Neural cell (in vitro differentiated cells): Measurements from ENCODE around the gene NR2F6. TPM values are rescaled to one million over a fixed set of nuclear protein-coding genes. Genes with fewer than 3 reads are reported as not detected.

Experiments
- H2AFZ ChIP-seq: fragments of 200-600, 300-800 bp; sonication (generic), shearing (Covaris generic); 2 replicates; pipeline ENCODE4 v1.6.0; 2014; ENCODE audit warnings: low read depth, mild to moderate bottlenecking, antibody characterized with exemption, low read length, moderate library complexity
- H3F3A ChIP-seq: fragments of 200-600 bp; shearing (Covaris generic); 2 replicates; pipeline ENCODE4 v1.6.1; 2016; ENCODE audit warnings: mild to moderate bottlenecking, moderate library complexity, mixed read lengths, antibody characterized with exemption, low read length; ENCODE audit not compliant: insufficient read depth, poor library complexity, severe bottlenecking
- H3K27ac ChIP-seq: fragments of 200-600, 300-800 bp; sonication (generic), shearing (Covaris generic); 2 replicates; pipeline ENCODE4 v1.5.1; 2014; ENCODE audit warnings: mild to moderate bottlenecking, low read length, moderate library complexity
- H3K27me3 ChIP-seq: fragments of 300-800, 200-600 bp; sonication (generic), shearing (Covaris generic); 2 replicates; pipeline ENCODE4 v1.6.0; 2014; ENCODE audit warnings: mild to moderate bottlenecking, low read depth, low read length, moderate library complexity; ENCODE audit not compliant: insufficient read depth
- H3K36me3 ChIP-seq: fragments of 300-800, 200-600 bp; sonication (generic), shearing (Covaris generic); 2 replicates; pipeline ENCODE4 v1.5.1; 2014; ENCODE audit warnings: mild to moderate bottlenecking, antibody characterized with exemption, low read length, moderate library complexity; ENCODE audit not compliant: insufficient read depth
- H3K4me2 ChIP-seq: fragments of 300-800, 200-600 bp; sonication (generic), shearing (Covaris generic); 2 replicates; pipeline ENCODE4 v1.6.0; 2014; ENCODE audit warnings: mild to moderate bottlenecking, low read length
- H3K4me3 ChIP-seq: fragments of 300-800, 200-600 bp; sonication (generic), shearing (Covaris generic); 2 replicates; pipeline ENCODE4 v1.5.1; 2014; ENCODE audit warnings: mild to moderate bottlenecking, low read length, moderate library complexity
- H3K79me2 ChIP-seq: fragments of 200-600 bp; shearing (Covaris generic); replicated peaks from 2 replicates; pipeline ENCODE4 v1.6.0; 2014; ENCODE audit warnings: mild to moderate bottlenecking, low read length, moderate library complexity; ENCODE audit not compliant: insufficient read depth
- H3K9ac ChIP-seq: fragments of 300-800, 200-600 bp; sonication (generic), shearing (Covaris generic); 2 replicates; pipeline ENCODE4 v1.6.1; 2016; ENCODE audit warnings: mild to moderate bottlenecking, low read length, mixed read lengths
- H3K9me2 ChIP-seq: fragments of 200-600 bp; shearing (Covaris generic); 2 replicates; pipeline ENCODE4 v1.6.1; 2016; ENCODE audit warnings: mild to moderate bottlenecking, low read length, mixed read lengths; ENCODE audit not compliant: insufficient read depth
- H3K9me3 ChIP-seq: fragments of 200-600, 300-800 bp; sonication (generic), shearing (Covaris generic); 2 replicates; pipeline ENCODE4 v1.6.1; 2016; ENCODE audit warnings: mild to moderate bottlenecking, mixed run types, low read length, moderate library complexity, mixed read lengths
- H4K20me1 ChIP-seq: fragments of 200-600 bp; shearing (Covaris generic); 2 replicates; pipeline ENCODE4 v1.6.1; 2016; ENCODE audit warnings: mild to moderate bottlenecking, mixed run types; ENCODE audit not compliant: insufficient read depth
- EP300 ChIP-seq: fragments of 450-650 bp; conservative IDR thresholded peaks from 2 replicates; pipeline ENCODE4 v1.6.1; 2014; ENCODE audit warnings: antibody characterized with exemption, mild to moderate bottlenecking, moderate library complexity; ENCODE audit not compliant: poor library complexity, severe bottlenecking
- EZH2 ChIP-seq: fragments of 200-600, 300-800 bp; shearing (Covaris generic), sonication (generic); IDR thresholded peaks from 2 replicates; pipeline ENCODE4 v1.6.1; 2014; ENCODE audit warnings: antibody characterized with exemption, low read length, borderline replicate concordance, mild to moderate bottlenecking; ENCODE audit not compliant: insufficient read depth, poor library complexity, severe bottlenecking
- MXI1 ChIP-seq: fragments of 450-650 bp; conservative IDR thresholded peaks from 2 replicates; pipeline ENCODE4 v1.6.1; 2014; ENCODE audit warnings: antibody characterized with exemption, mild to moderate bottlenecking; ENCODE audit not compliant: poor library complexity, severe bottlenecking
- POLR2AphosphoS5 ChIP-seq: IDR thresholded peaks from 2 replicates; pipeline ENCODE4 v1.6.1; 2012
- RAD21 ChIP-seq: fragments of 450-650 bp; conservative IDR thresholded peaks from 2 replicates; pipeline ENCODE4 v1.6.1; 2014; ENCODE audit warnings: antibody characterized with exemption, mild to moderate bottlenecking, moderate library complexity
- SMC3 ChIP-seq: fragments of 450-650 bp; conservative IDR thresholded peaks from 2 replicates; pipeline ENCODE4 v1.6.1; 2014; ENCODE audit warnings: antibody characterized with exemption, mild to moderate bottlenecking, moderate library complexity; ENCODE audit not compliant: poor library complexity
- TAF1 ChIP-seq: IDR thresholded peaks from 2 replicates; pipeline ENCODE4 v1.6.1; 2012; ENCODE audit warnings: low read depth
- polyA plus RNA-seq: library from polyadenylated mRNA; depleted of rRNA; stranded (reverse); fragments of >200 nt; gene quantifications from 2 replicates; pipeline ENCODE4 v1.2.3, GENCODE V29; 2014
- TF ChIP-seq, protein P1 (sequence below): fragments of 450-650 bp; IDR thresholded peaks from 2 replicates; pipeline ENCODE4 v1.5.1; 2014; ENCODE audit warnings: antibody characterized with exemption, mild to moderate bottlenecking, moderate library complexity; ENCODE audit not compliant: poor library complexity, severe bottlenecking
- TF ChIP-seq, protein P2 (sequence below): IDR thresholded peaks from 2 replicates; pipeline ENCODE4 v1.6.1; 2012; ENCODE audit warnings: borderline replicate concordance

The NR2F6 gene
- polyA plus RNA-seq, 1 donor from 2014 or later = 26.9 TPM

DNA sequence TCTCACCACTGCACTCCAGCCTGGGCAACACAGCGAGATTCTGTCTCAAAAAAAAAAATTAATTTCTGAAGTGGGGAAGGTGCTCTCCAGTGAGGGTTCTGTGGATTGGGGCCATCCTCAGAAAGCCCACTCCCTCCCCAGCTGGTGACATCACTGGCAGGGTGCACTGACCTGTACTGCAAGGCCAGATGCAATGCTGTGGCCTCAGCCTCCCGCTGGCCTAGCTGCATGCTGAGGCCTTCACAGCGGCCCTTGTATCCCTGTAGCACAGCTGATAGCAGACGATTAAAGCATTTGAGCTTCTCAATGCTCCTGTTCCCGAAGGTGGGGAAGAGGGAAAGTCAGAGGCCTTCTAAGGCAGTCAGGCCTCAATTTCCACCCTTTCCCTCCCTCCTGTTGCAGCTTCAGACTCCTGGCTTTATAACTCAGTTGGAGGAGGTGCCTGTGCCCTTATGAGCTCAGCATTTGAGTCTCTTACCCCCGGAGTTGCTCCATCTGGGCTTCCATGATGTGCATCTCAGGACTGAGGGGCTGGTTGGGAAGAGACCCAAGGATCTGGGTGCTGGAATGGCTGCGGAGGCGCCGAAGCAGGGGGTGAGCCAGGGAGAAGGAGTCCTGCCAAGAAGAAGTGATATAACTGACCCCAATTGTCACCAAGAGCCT, 13.5 kb upstream of the NR2F6 start:
- TF ChIP-seq RAD21 (no peak), TAF1 (no peak), EZH2 (no peak), EP300 (no peak), POLR2AphosphoS5 (no peak), MXI1 (no peak), SMC3 (no peak)
- TF ChIP-seq, protein P1, sequence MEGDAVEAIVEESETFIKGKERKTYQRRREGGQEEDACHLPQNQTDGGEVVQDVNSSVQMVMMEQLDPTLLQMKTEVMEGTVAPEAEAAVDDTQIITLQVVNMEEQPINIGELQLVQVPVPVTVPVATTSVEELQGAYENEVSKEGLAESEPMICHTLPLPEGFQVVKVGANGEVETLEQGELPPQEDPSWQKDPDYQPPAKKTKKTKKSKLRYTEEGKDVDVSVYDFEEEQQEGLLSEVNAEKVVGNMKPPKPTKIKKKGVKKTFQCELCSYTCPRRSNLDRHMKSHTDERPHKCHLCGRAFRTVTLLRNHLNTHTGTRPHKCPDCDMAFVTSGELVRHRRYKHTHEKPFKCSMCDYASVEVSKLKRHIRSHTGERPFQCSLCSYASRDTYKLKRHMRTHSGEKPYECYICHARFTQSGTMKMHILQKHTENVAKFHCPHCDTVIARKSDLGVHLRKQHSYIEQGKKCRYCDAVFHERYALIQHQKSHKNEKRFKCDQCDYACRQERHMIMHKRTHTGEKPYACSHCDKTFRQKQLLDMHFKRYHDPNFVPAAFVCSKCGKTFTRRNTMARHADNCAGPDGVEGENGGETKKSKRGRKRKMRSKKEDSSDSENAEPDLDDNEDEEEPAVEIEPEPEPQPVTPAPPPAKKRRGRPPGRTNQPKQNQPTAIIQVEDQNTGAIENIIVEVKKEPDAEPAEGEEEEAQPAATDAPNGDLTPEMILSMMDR = no peak
- TF ChIP-seq, protein P2, sequence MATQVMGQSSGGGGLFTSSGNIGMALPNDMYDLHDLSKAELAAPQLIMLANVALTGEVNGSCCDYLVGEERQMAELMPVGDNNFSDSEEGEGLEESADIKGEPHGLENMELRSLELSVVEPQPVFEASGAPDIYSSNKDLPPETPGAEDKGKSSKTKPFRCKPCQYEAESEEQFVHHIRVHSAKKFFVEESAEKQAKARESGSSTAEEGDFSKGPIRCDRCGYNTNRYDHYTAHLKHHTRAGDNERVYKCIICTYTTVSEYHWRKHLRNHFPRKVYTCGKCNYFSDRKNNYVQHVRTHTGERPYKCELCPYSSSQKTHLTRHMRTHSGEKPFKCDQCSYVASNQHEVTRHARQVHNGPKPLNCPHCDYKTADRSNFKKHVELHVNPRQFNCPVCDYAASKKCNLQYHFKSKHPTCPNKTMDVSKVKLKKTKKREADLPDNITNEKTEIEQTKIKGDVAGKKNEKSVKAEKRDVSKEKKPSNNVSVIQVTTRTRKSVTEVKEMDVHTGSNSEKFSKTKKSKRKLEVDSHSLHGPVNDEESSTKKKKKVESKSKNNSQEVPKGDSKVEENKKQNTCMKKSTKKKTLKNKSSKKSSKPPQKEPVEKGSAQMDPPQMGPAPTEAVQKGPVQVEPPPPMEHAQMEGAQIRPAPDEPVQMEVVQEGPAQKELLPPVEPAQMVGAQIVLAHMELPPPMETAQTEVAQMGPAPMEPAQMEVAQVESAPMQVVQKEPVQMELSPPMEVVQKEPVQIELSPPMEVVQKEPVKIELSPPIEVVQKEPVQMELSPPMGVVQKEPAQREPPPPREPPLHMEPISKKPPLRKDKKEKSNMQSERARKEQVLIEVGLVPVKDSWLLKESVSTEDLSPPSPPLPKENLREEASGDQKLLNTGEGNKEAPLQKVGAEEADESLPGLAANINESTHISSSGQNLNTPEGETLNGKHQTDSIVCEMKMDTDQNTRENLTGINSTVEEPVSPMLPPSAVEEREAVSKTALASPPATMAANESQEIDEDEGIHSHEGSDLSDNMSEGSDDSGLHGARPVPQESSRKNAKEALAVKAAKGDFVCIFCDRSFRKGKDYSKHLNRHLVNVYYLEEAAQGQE = no peak
- Histone ChIP-seq H3F3A (no peaks in the 10 kb centered on the region), H3K27ac (no peak overlapping the region), H3K9me2 (no peaks in the 10 kb centered on the region), H3K36me3 (no peaks in the 10 kb centered on the region), H3K4me3 (no peak overlapping the region), H3K9ac (no peak overlapping the region), H4K20me1 (no peaks in the 10 kb centered on the region), H3K27me3 (no peaks in the 10 kb centered on the region), H3K9me3 (peaks cover 8% of the 10 kb centered on the region), H3K79me2 (no peaks in the 10 kb centered on the region), H2AFZ (no peak overlapping the region), H3K4me2 (no peak overlapping the region)

DNA sequence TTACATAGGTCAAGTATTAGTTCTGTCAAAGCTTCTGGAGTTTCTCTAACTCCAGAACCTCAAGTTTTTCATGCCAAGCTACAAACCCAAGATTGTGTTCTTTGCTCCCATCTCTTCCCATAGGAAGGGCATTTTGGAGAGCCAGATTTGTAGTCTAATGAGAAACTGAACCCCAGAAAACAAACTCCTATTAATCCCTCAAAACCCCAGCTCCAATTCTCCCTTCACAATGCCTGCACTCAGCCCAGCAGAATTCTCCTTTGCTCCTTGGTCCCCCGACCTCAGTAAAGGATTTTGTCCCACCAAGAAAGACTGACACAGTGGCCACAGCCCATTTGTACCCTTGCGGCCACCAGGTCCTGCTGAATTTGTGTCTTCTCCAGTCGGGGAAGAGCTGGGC, 10.4 kb upstream of the NR2F6 start:
- Histone ChIP-seq H3K9me3 (peaks cover 8% of the 10 kb centered on the region), H3K4me3 (no peak overlapping the region), H2AFZ (no peak overlapping the region), H3K36me3 (no peaks in the 10 kb centered on the region), H3K79me2 (no peaks in the 10 kb centered on the region), H3F3A (no peaks in the 10 kb centered on the region), H4K20me1 (no peaks in the 10 kb centered on the region), H3K27me3 (no peaks in the 10 kb centered on the region), H3K27ac (no peak overlapping the region), H3K9me2 (no peaks in the 10 kb centered on the region), H3K4me2 (no peak overlapping the region), H3K9ac (no peak overlapping the region)
- no peak for TF ChIP-seq TAF1
- TF ChIP-seq MXI1 = no peak
- TF ChIP-seq RAD21 = no peak
- no peak for TF ChIP-seq EP300
- TF ChIP-seq, protein P1 = no peak
- TF ChIP-seq, protein P2 = no peak
- TF ChIP-seq EZH2 = no peak
- no peak for TF ChIP-seq POLR2AphosphoS5
- TF ChIP-seq SMC3 = no peak
